RPMI8226 (cell line): Measurements from ENCODE around the gene ZNF672.
"Not testable (repeated sequence)": the region's sequence is repeated elsewhere in the genome, so short reads cannot be mapped to it uniquely, and the experiment has no call there.

Experiments used
- DNase-seq: peaks from one replicate; pipeline ENCODE4 v3.0.0-alpha.2; 2015

ZNF672 gene

GRCh38 chr1:248813546-248813945 is 24.5 kb upstream of the ZNF672 start:
- DNase-seq, result no peak

DNA sequence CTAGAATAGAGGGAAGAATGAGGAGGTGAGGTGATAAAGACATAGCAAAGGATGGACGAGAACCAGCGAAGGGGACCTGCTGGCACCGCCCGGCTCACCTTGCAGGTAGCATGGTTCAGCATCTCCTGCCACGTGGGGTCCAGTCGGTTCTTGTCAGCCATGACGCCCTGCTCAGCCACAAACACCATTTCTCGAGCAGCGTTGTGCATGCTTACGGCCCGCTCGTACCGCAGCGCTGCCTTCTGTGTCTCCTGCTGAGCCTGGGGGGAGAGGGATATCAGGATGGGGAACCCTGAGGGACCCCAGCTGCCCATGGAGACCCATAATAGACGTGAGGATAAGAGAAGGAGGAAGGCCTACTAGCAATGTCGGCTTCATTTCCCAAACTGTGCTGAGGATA is 23.7 kb upstream of the ZNF672 start:
- DNase-seq, result no peak

DNA sequence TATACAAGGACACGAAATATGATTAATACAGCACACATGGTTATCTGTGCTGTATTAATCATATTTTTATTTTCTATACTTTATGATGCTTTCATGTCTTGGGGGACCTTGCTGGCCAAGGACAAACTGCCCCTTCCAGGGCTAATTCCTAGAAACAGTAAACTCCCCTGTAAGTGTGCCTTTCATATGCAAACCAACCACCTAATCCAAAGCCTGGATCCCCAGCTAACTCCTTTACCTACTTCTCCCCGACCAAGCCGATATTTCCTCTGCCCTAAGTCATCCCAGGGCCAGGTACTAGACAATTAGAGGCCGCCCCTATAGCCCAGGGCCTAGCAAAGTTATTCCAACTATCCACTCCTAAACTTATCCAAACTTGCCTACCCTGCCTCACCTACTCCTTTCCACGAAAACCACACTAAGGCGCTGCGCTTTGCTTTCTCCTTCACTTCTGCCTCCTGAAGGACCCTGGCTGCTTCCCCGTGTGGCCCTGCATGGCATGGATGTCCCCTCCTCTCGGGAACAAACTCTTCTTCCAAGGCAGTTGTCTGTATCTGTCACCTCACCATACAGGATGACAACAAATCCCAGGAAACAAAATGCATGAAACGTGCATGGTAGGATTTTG is 22.5 kb upstream of the ZNF672 start:
- no peak for DNase-seq

- DNase-seq, result no peak
These were observed 21.8 kb upstream of the ZNF672 start for GRCh38 chr1:248816042-248816851.

DNA sequence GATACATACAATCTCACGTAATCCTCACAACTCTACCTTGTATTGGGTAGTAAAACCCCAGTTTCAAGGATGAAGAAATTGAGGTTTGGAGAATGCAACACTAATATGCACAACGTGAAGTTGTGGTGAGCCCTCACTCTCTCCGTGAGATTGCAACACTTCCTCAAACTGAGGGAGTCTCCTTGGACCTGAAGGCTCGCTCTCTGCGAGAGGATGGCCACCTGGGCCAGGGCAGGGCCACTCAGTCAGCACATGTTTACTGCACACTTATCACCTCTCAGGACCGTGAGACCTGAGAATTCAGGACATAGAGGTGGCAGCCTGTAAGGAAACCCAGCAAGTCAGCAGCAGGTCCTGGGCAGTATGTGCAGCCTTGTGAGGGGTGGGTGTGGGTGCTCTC is 21.0 kb upstream of the ZNF672 start:
- DNase-seq, result no peak

DNA sequence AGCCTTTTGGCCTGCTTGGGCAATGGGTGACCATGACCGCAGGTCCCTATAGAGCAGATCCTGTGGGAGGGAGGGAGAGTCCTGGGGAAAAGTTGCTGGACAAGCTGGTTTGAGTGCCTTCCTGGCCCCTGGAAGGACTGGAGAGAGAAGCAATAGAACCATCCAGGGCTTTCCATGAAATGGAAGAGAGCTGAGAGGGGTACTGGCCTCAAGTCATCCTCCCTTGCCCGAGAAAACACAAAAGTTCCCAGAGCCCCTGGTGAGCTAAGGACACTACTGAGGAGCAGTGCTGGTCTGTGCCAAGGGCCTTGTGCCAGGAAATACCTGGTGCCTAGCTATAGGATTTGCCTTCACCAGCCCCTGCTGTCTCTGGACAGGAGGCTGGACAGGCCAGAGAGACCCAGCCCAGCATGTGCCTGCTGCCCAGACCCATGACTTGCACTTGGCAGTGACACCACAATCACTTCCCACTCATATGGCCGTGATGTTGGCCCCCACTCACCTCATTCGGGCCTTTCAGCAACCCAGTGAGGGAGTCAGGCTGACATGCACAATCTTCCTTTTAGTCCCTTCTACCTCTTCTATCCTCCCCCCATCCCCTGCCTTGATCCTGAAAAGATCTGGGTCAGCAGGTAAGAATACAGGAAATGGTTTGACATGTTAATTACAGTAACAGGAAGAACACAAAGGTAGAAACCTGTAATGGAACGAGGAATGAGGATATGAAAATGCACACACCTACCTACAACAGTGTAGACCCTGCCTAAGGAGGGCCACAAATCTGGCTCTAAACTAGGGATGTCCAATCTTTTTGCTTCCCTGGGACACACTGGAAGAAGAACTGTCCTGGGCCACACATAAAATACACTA is 19.3 kb upstream of the ZNF672 start:
- DNase-seq, result peak; percentile 67

DNA sequence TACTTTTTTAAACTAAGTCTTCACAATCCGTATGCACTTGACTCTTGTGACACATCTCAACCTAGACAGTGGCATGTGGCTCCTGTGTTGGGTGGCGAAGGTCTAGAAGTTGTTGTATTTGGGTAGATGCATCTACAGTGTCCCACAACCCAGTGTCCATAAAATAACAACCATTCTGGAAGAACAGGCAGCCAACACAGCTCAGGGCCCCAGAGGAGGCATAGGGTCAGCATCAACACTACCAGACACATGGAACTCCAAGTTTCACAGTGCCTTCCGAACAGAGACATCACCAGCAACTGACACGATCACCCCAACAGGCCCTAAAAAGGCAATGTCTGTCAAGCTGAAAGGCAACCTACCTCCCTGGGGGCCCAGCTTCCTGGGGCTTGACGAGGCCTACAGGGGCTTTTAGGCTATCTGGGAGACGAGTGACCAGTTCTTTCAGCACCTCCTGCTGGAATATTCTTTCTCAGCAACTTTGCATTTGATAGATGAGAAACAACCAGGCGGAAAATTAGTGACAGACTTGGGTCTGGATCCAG is 17.9 kb upstream of the ZNF672 start:
- DNase-seq, result no peak

DNA sequence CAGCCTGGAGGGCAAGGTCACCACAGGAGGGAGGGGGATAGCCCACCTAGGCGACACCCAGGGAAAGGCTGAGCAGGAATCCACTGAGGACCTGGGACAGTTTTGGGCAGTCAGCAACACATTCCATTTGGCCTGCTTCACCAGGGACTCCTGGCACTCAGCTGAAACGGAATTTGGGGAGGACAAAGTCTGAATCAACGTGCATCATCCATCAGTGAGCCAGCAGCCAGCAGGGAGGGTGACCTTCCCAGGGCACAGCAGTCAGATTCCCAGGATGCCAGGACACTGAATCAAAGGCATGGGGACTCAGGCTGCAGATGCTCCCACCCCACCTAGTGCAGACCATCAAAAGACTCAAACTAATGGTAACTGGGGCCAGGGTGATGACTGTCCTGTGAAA is 16.9 kb upstream of the ZNF672 start:
- DNase-seq, result no peak

DNA sequence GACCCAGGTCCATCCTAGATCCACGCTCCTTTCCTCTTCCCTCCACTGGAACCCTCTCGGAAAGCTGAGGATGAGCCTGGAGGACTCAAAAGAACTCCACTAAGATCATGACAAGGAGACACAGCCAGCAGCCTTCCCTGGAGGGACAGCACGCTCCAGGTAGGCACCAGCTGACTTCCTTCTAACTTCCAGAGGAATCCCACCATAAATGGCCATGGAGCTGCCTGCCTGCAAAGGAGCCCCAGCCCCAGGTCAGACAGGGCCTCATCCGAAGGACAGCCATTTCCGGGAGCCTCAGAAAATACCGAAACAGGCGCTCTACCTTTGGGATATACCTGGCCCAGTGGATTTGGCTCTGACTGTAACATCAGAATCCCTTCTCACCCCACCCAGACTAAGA is 16.4 kb upstream of the ZNF672 start:
- DNase-seq, result no peak

DNA sequence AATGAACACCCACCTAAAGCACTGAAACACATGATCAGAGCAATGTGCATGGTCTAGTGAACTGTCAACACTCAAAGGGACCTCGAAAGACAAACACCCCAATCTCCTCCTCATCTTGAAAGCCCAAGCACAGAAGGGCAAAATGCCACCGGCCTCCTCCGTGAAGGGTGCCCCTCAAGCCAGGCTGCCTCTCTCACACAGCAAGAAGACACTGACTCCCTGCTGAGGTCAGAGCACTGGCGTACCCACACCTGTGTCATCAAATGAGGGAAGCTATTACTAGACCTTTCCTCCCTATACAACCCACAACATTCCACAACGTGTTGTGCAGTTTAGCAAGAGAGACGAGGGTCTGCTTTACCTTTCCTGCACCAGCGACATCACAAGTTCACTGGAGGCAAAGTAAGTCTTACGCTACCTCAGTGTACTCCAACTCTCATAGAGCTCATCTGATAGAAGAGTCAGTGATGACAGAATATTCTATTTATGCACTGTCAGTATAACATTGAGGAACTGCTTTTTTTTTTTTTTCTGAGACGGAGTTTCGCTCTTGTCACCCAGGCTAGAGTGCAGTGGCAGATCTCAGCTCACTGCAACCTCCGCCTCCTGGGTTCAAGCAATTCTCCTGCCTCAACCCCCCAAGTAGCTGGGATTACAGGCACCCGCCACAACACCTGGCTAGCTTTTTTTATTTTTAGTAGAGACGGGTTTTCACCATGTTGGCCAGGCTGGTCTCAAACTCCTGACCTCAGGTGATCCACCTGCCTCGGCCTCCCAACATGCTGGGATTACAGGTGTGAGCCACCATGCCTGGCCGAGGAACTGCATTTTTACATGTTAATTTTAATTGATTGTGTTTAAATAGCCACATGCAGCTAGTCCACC is 15.6 kb upstream of the ZNF672 start:
- DNase-seq, result no peak

DNA sequence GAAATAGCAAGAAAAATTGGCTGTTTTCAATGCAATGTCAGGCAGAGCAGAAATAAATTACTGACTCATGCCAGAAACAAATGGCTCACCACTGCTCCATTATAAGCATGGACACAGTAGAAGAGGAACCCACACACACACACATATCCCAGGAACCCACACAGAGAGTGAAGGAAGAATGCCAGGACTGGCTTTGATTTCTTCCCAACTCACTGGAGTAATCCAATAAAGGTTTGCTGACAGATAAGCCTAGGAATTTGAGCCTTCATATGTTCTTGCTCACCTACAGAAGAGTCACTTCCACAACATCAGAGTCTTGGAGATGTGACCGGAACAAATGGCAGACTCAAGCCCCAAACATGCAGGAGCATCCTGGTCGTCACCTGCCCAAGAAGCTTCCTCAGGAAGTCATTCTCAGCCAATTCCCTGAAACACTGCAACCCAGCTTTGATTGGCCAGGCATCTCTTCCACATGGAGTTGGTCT is 14.5 kb upstream of the ZNF672 start:
- DNase-seq, result no peak

GRCh38 chr1:248824301-248824700 is 13.7 kb upstream of the ZNF672 start:
- no peak for DNase-seq

DNA sequence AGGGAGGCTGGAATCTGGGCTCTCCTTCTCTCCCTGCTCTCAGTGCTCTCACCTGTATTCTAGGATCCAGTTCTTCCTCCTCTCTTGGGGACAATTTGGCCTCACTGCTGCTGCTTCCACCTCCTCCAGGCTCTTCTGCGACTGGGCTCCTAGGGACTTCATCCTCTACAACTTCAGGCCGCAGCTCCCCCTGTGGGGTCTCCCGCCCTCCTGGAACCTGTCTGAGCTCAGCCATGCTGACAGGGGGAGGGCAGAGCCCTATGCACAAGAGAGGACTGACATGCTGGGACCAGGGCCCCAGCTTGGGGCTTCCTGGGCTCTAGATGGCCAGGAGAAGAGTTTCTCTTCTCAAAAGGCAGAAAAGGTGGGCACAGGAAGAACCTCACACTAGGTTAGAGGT is 13.3 kb upstream of the ZNF672 start:
- DNase-seq, result no peak

GRCh38 chr1:248825136-248825535 is 12.9 kb upstream of the ZNF672 start:
- no peak for DNase-seq

DNA sequence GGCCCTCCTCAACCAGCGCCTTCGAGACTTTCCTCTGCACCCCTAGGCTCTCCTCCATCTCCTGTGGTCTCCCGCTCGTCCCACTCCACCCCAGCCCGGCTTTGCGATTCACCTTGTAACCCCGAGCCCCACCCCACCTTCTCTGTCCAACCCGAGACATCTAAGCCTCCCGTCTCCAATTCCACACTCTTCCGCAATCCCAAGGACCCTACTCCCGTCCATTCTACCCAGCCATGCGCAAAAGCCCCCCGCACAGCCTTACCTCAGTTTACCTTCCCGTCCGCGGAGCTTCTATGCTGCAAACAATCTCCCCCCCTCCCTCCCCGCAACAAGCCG is 12.5 kb upstream of the ZNF672 start:
- DNase-seq, result no peak

- peak; percentile 97 for DNase-seq
These were observed 11.9 kb upstream of the ZNF672 start, which contains the start of gene SH3BP5L for GRCh38 chr1:248825909-248826760. Gene SH3BP5L (minus strand): TSS chr1:248825915. CDS start chr1:248824935, 980 bp downstream.

- no peak for DNase-seq
These were observed 9.2 kb upstream of the ZNF672 start for GRCh38 chr1:248828845-248829244.

DNA sequence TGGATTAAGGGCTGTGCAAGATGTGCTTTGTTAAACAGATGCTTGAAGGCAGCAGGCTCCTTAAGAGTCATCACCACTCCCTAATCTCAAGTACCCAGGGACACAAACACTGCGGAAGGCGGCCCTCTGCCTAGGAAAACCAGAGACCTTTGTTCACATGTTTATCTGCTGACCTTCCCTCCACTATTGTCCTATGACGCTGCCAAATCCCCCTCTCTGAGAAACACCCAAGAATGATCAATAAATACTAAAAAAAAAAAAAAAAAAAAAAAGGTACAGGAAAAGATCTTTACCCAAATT is 7.4 kb upstream of the ZNF672 start:
- DNase-seq, result not testable (repeated sequence)

- DNase-seq, result no peak
These were observed 6.2 kb upstream of the ZNF672 start for GRCh38 chr1:248831842-248832241.

- DNase-seq, result peak; percentile 15
These were observed 3.6 kb upstream of the ZNF672 start for GRCh38 chr1:248834343-248834940.
